GM19023 (cell line): ENCODE measurements around the gene SMURF1.

ENCODE experiments used
- ATAC-seq: cut with Tn5 transposase; IDR thresholded peaks from one replicate; pipeline ENCODE4 v1.9.1; 2021; ENCODE audit warnings: mild to moderate bottlenecking, moderate library complexity; ENCODE audit not compliant: unreplicated experiment

Gene SMURF1

DNA sequence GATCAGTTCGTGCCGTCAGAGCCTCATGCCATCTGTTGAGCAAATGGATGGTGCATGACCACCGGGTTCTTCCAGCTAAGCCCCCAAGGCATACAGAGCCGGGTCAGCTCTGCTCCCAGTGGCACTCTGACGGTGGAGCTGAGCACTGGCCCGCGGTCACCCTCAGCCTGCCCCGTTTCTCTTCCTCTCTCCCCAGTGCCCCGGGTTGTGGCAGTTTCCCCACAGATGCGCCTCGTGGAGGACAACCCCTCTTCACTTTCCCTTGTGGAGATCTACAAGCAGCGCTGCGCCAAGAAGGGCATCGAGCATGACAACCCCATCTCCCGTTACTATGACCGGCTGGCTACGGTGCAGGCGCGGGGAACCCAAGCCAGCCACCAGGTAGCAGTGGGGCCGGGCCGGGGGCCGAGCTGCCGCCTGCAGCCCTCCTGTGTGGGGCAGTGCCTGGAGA is 135.7 kb downstream of the SMURF1 start:
- ATAC-seq, result no peak

GRCh38 chr7:99006739-99007424 is 137.0 kb downstream of the SMURF1 start:
- ATAC-seq, result no peak

- ATAC-seq, result no peak
Measured at GRCh38 chr7:99005776-99006175, 138.1 kb downstream of the SMURF1 start.

GRCh38 chr7:99004781-99005500 is 139.0 kb downstream of the SMURF1 start:
- no peak for ATAC-seq

DNA sequence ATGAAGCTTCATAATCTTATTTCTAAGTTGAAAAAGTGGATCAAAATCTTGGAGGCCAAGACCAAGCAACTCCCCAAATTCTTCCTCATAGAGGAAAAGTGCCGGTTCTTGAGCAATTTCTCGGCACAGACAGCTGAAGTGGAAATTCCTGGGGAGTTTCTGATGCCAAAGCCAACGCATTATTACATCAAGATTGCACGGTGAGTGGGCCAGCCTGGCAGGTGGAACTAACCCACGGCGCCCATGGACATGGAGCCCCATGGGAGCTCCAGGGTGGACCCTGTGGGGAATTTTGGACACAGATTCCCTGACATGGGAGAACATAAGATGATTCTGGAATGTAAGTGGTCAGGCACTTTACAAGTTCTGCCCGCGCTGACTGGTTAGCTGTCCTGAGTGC is 139.7 kb downstream of the SMURF1 start:
- ATAC-seq, result no peak

- ATAC-seq, result no peak
Measured at GRCh38 chr7:99003419-99003818, 140.5 kb downstream of the SMURF1 start.

DNA sequence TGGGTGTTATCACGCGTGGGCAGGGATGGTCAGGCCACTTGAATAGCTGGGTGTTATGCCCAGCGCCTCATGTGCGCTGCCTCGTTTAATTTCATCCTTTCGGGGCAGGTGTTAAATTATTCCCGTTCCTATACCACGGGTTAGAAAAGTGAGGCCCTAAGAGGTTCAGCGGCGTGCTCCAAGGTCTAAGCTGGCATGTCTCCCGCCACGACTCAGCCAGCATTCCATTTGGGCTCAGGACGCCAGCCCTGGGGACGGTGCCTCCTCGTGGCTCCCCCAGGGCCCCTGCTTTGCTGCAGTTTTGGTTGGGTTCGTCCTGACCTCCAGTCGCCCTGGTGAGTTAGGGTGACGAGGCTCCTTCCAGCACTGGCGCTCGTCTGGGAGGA is 141.1 kb downstream of the SMURF1 start:
- ATAC-seq, result no peak

DNA sequence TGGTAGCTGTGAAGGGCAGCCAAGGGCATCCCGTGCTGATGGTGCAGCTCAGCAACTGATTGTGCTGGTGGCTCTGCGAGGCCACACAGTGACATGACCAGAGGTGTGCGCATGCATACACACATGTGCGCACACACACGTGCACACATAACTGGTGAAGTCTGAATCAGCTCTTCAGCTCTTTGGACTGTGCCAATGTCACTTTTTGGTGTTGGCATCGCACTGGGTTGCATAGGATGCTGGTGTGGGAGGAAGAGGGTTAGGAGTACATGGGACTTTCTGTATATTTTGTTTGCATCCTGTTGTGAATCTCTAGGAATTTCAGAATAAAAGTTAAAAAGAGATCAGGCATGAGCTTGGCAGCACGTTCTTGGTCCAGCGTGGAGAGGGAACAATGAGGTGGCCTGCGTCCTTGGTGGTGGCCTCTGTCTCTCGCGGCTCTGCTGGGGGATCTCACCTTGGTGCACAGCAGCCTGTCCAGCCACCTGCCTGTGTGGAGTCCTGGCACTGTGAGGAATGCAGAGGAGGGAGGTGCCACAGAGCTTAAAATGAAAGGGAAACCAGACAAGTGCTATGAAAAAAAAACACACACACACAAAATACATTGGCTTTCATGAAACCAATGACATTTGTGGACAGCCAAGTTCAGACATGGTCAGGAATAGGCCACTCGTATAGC is 141.6 kb downstream of the SMURF1 start:
- no peak for ATAC-seq

GRCh38 chr7:99001482-99002147 is 142.3 kb downstream of the SMURF1 start:
- ATAC-seq, result no peak

DNA sequence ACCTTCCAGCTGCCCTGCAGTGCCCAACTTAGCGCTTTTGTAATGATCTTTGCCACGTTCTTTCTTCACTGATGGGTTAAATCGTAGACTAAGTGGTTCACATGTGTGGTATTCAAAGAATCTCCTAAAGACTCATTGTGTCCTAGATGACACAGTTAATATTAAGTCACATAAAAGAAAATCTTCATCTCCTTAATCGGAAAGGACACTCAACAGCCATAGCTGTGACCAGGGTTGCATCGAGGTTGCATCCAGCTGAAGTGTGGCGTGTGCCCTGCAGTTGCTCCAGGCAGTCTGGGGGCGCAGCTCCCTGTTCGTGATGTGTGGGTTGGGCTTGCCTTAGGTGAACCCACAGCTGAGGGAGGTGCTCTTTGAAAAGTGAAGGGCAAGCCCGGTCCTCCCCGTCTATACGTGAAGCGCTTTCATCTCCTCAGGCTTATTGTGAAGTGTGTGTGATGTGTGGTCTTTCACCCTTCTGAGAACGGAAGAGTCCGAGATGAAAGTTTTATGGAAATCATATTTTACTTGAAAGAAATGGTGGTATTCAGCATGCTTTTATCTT is 142.9 kb downstream of the SMURF1 start:
- no peak for ATAC-seq

- no peak for ATAC-seq
Measured at GRCh38 chr7:99000196-99000903, 143.6 kb downstream of the SMURF1 start.

DNA sequence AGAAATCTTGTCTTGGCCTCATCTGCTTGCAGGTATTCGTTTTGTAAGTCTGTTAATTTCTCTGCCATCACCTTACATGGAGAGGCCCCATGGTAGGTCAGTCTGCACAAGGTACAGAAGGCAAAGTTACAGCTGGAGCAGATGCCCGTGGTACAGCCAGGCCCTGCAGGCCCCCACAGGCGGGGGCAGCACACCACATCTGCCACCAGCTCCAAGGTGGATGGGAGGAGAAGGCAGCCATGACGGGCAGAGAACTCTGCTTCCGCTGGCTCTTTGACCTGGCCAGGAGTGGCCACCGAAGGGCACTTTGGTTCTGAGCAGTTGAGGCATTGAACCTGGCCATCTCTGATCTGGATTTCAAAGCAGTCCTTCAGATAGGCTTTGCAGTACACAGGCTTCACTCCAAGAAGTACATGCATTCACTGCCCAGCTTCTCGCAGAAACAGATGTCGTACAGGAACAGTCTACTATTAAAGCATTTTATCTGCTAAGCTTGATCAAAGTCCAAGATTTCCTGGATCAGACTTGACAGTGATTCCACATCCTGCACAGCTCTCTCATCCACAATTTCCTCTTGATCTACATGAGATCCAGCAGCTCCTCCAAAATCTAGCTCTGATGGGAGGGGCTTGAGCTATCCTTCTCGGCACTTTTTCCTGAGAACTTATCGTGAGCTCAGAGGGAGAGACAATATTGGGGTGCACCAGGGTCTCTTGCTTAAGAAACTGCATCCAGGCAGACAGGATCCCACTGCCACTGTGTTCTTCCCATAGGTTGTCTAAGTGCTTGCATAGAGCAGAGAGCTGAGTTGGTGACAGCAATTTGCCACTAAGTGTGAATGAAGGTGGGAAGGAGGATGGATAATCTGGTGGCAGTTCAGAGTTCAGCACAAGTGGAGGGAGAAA is 144.8 kb downstream of the SMURF1 start:
- ATAC-seq, result no peak

- ATAC-seq, result no peak
Measured at GRCh38 chr7:98997846-98998245, 146.1 kb downstream of the SMURF1 start.

GRCh38 chr7:98996150-98996552 is 147.8 kb downstream of the SMURF1 start:
- peak; percentile 52 for ATAC-seq

- ATAC-seq, result no peak
Measured at GRCh38 chr7:98995523-98996149, 148.3 kb downstream of the SMURF1 start.

GRCh38 chr7:98995111-98995510 is 148.8 kb downstream of the SMURF1 start:
- ATAC-seq, result no peak

- no peak for ATAC-seq
Measured at GRCh38 chr7:98994046-98994944, 149.6 kb downstream of the SMURF1 start.
